WERI-Rb-1 (cell line): ENCODE measurements around the gene ARHGAP27.

Experiments used
- DNase-seq: peaks from one replicate; pipeline ENCODE4 v3.0.0-alpha.2; 2020
- H3K27ac ChIP-seq: fragments of 250-450 bp; sonication (Bioruptor Pico); 2 replicates; pipeline ENCODE4 v1.5.1; 2020; ENCODE audit warnings: mild to moderate bottlenecking, moderate library complexity
- H3K27me3 ChIP-seq: fragments of 250-450 bp; sonication (Bioruptor Pico); 2 replicates; pipeline ENCODE4 v1.5.1; 2021; ENCODE audit warnings: mild to moderate bottlenecking, low read depth, moderate library complexity; ENCODE audit not compliant: insufficient read depth, severe bottlenecking
- H3K36me3 ChIP-seq: fragments of 250-450 bp; sonication (Bioruptor Pico); 2 replicates; pipeline ENCODE4 v1.5.1; 2020; ENCODE audit warnings: mild to moderate bottlenecking, moderate library complexity
- H3K4me3 ChIP-seq: 2 replicates; pipeline ENCODE4 v1.5.1; 2011; ENCODE audit warnings: low read depth, mild to moderate bottlenecking, control low read depth, low read length
- H3K9me3 ChIP-seq: fragments of 250-450 bp; sonication (Bioruptor Pico); 2 replicates; pipeline ENCODE4 v1.5.1; 2021; ENCODE audit warnings: mild to moderate bottlenecking, moderate library complexity; ENCODE audit not compliant: severe bottlenecking
- CTCF ChIP-seq: IDR thresholded peaks from 2 replicates; pipeline ENCODE4 v1.5.1; 2011; ENCODE audit warnings: low read depth, mild to moderate bottlenecking, control low read depth, inconsistent platforms, low read length

Gene ARHGAP27

DNA sequence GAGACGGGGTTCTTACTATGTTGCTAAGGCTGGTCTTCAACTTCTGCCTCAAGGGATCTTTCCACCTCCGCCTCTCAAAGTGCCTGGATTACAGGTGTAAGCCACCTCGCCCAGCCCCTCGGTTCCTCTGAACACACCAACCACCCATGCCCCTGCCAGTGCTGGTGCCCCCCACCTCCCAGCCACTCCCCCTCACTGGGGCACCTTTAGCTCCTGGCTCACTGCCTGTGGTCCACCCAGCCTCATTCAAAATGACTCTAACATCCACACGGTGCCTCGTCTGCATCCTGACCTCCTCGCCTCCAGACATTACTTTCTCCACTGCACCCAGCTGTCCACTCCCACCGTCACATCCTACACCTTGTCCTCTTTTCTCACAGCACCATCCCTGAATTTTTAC, 55.3 kb downstream of the ARHGAP27 start:
- H3K4me3 ChIP-seq: no peak overlapping the region
- no peak overlapping the region for H3K27ac ChIP-seq
- no peak for TF ChIP-seq CTCF
- no peak for DNase-seq
- H3K36me3 ChIP-seq: no peaks in the 10 kb centered on the region
- H3K9me3 ChIP-seq: no peaks in the 10 kb centered on the region
- H3K27me3 ChIP-seq: no peaks in the 10 kb centered on the region

DNA sequence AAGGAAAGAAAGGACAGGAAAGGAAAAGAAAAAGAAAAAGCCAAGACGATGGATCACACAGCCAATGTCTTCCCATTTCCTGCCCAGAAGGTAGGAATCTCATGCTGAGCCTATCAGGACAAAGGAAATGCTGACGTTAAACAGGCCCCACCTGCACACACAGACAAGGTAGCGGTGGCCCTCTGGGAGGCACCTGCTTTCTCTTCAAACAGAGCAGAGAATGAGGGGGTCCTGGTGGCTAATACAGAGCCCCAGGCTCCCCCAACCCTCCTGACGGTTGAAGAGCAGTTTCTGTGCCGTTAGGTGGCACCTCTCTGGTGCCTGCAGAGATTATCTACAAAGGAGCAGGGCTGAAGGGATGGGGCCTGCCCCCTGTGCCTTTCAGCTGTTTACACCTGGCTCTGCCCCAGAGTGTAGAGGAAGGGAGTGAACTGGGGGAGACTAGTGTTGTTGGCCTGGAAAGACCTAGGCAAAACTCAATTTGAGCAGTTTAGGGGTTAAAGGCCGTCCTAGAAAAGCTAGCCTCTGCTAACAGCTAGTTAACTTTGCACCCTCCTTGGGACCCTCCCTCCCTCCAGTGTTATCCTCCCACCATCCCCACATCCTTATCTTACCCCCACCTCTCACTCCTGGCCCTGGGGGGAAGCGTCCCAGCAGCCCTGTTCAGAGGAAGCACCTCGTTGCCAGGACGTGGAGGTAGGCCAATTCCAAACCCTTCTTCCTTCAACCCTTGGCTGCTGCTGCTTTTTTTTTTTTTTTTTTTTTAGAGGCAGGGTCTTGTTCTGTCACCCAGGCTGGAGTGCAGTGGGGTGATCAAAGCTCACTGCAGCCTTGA, 56.3 kb downstream of the ARHGAP27 start:
- DNase-seq: no peak
- H3K27ac ChIP-seq: no peak overlapping the region
- H3K4me3 ChIP-seq: no peak overlapping the region
- H3K27me3 ChIP-seq: no peaks in the 10 kb centered on the region
- no peak for TF ChIP-seq CTCF
- no peaks in the 10 kb centered on the region for H3K9me3 ChIP-seq
- no peaks in the 10 kb centered on the region for H3K36me3 ChIP-seq

DNA sequence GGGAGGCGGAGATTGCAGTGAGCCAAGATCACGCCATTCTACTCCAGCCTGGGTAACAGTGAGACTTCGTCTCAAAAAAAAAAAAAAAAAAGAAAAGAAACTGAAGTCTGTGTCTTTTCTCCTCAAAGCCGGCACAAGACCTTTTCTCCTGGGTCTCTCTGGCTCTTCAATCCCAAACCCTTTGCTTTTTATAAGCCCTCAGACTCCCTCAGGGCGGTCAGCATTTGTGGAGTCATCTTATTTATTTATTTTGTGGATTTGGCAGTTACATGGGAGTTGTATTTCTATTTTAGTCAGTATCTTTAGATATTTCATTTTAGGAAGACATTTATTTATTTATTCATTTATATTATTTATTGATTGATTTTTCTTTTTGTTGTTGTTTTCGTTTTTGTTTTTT, 58.2 kb downstream of the ARHGAP27 start:
- Histone ChIP-seq H3K9me3 (no peaks in the 10 kb centered on the region), H3K27ac (no peak overlapping the region)

DNA sequence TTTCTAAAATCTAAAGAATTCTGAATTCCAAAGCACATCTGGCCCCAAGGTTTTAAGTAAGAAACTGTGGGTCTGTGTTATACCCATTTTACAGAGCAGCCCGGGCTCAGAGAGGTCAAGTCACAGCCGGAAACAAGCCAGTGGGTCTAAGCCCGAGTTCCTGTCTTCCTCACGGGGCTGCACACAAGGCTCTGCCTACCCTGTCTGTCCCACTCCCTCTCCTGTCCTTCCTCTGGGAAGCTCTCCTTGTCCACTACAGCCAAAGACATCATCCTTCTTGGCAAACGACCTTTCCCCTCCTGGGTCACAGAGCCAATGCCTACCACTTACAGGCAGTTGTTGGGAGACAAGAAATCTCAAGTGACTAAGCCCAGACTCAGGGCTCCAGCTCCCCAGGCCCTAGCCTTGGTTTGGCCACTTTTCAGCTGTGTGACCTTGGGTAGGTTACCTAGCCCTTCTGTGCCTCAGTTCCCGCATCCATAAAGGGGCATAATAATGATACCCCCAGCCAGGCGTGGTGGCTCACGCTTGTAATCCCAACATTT, 60.3 kb downstream of the ARHGAP27 start:
- TF ChIP-seq CTCF: no peak
- H3K27me3 ChIP-seq: no peaks in the 10 kb centered on the region
- H3K27ac ChIP-seq: no peak overlapping the region
- no peaks in the 10 kb centered on the region for H3K9me3 ChIP-seq
- no peak for DNase-seq
- no peaks in the 10 kb centered on the region for H3K36me3 ChIP-seq
- H3K4me3 ChIP-seq: no peak overlapping the region

More for the DNA sequence above, 58.2 kb downstream of the ARHGAP27 start:
- no peaks in the 10 kb centered on the region for H3K27me3 ChIP-seq
- no peak overlapping the region for H3K4me3 ChIP-seq
- H3K36me3 ChIP-seq: no peaks in the 10 kb centered on the region
- TF ChIP-seq CTCF: no peak
- DNase-seq: no peak

DNA sequence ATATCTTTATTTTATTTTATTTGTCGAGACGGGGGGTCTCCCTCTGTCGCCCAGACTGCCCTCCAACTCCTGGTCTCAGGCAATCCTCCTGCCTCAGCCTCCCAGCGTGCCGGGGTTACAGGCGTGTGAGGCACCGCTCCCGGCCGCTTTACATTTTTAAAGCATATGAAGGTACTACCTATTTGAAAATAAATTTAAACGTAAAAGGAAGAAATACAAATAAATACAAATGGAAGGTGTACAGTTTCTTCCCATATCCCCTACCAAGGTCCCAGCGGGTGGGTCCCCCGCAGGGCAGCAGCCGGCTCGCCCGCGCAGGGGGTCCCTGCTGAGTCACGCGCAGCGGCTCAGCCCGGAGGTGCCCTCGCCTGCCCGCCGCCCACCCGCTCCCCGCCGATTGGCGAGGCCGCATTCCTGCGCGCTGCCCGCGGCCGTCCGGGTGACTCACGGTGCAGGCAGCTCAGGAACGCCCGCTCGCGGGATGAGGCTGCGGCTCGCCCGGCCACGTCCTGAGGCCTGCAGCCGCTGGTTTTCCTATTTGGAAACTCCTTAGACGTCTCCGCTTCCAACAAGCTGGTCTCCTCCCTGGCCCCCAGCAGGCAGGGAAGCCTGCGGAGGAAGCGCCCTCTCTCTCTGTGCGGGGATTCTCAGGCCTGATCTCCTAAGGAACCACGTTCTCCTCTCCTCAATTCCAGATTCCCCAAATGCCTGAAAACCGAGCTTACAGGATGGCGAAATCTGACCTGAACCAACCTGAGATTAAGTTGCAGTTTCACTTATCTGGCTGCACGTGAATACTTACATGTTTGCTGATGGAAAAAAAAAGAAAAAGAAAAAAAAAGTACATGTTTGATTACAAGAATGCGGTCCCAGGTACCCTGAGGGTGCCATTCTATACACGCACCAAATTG, 61.0 kb downstream of the ARHGAP27 start:
- no peak for DNase-seq
- no peak for TF ChIP-seq CTCF
- H3K27ac ChIP-seq: no peak overlapping the region

More for the DNA sequence above, 61.0 kb downstream of the ARHGAP27 start:
- Histone ChIP-seq H3K27me3 (no peaks in the 10 kb centered on the region), H3K36me3 (no peaks in the 10 kb centered on the region), H3K9me3 (no peaks in the 10 kb centered on the region), H3K4me3 (no peak overlapping the region)
